Mucosa of gallbladder (tissue), 1 donor: Measurements from ENCODE around the gene MAP4K3. TPM values are rescaled to one million over a fixed set of nuclear protein-coding genes. Genes with fewer than 3 reads are reported as not detected.
"Not testable (repeated sequence)": the region's sequence is repeated elsewhere in the genome, so short reads cannot be mapped to it uniquely, and the experiment has no call there.

ENCODE experiments used
- DNase-seq: peaks from one replicate; pipeline ENCODE4 v3.0.0-alpha.2; 2020; ENCODE audit warnings: low spot score
- total RNA-seq: library from RNA; stranded (reverse); gene quantifications from one replicate; pipeline ENCODE4 v1.2.1, GENCODE V29; 2021
- donor health status: DM: no; HTN: no; CAD: no.

The MAP4K3 gene
- total RNA-seq, 1 donor from 2014 or later = 69.2 TPM

GRCh38 chr2:39304729-39305128 lies 132.4 kb downstream of the MAP4K3 start:
- DNase-seq = no peak

GRCh38 chr2:39304200-39304599 lies 132.9 kb downstream of the MAP4K3 start:
- no peak for DNase-seq

- DNase-seq = no peak
Measured at GRCh38 chr2:39301352-39301751, 135.7 kb downstream of the MAP4K3 start.

DNA sequence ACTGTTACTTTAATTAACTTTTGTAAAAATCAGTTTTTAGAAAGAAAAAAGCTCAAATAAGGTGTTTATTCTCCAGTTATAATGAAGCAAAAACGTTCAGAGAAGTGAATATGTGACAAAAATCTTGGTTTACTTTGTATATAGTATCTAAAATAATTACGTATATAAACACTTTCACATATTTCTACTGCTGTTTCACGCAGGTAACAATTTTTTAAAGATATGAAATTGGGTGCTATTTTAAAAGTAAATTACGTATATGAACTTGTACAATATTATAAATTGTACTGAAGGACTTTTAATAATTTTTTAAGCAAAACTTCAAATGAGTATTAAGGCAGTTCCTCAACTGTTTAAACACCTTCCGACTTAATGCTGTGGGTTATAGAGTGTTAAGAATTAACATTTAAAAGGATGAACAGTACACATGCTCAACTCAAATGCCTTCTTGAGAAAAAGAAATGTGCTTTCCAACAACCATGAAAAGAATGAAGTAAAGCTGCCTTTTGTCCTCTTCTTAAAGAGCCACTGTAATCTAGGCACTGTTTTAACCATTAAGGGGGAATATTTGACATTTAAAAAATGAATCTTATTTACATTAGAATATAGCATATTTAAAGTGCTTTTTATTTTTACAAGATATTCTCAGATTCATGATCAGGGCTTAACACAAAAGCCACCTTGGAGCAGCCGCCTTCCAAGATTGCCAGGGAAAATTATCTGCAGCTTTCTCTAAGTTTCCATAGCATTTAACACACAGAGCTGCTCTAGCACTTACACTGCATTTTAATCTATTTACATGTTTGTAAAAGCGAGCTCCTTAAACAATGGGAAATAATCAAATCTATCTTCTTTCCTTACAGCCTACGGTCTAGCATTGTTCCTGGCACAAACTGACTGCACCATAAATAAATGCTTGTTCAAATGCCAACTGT lies 136.8 kb downstream of the MAP4K3 start:
- DNase-seq = no peak

DNA sequence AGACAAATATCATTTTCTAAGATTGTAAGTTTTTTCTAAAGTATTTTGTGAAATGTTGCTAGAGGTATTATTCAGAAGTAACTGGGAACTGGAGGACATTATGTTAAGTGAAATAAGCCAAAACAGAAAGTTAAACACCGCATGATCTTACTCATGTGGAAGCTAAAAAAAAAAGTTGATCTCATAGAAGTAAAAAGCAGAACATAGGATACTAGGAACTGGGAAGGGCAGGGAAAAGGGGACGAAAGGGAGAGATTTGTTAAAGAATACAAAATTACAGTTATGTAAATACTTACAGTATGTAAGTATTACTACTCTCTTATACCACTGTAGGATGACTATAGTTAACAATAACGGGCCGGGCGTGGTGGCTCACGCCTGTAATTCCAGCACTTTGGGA lies 146.7 kb downstream of the MAP4K3 start:
- DNase-seq = no peak

GRCh38 chr2:39289609-39290008 lies 147.5 kb downstream of the MAP4K3 start:
- DNase-seq = no peak

DNA sequence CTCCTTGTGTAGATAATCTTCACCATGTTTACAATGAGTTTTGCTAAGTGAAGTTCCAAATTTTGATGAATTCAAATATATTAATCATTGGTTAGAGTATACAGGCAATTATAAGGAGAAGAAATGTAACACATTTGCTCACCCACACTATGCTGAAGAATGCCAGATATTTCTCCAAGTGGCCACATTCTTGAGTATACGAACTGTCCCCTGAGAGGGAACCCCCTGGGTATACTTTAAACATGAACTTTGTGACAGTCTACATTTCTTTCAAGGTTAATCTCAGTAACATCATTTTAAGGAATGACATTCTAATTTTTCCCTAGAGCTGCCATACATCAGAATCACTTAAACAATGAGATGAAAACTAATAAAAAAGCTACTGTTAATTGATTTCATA lies 153.5 kb downstream of the MAP4K3 start:
- DNase-seq = no peak

DNA sequence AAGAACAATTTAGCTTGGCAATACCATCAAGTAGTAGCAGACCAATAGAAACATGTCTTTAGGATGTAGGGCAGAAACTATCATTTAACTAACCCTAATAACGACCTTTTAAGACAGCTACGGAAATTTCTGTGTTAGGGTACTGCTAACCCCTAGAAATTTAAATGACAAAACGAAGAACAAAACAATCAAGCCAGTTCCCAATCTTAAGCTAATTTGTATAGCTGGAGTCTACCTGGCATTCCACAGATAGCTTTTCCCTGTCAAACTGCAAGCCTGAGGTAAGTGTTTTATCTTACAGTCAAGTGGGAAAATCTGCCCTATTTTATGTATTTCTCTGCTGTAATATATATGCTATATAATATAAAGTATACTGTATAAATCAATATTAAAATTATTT lies 155.7 kb downstream of the MAP4K3 start:
- no peak for DNase-seq

DNA sequence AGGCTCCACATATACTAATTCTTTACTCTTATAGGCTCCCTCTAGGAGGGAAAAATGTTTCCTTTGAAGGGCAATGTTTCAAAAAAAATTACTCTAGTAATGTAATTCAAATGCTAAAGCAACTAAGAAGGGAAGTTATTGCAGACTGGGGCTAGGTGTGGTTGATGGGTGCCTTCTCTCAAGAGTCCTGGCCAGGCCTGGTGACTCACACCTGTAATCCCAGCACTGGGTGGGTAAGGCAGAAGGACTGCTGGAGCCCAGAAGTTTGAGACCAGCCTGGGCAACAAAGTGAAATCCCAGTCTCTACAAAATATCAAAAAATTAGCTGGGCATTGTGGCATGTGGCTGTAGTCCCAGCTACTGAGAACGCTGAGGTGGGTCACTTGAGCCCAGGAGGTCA lies 162.1 kb downstream of the MAP4K3 start:
- DNase-seq = no peak

- DNase-seq = no peak
Measured at GRCh38 chr2:39269941-39270340, 167.1 kb downstream of the MAP4K3 start.

DNA sequence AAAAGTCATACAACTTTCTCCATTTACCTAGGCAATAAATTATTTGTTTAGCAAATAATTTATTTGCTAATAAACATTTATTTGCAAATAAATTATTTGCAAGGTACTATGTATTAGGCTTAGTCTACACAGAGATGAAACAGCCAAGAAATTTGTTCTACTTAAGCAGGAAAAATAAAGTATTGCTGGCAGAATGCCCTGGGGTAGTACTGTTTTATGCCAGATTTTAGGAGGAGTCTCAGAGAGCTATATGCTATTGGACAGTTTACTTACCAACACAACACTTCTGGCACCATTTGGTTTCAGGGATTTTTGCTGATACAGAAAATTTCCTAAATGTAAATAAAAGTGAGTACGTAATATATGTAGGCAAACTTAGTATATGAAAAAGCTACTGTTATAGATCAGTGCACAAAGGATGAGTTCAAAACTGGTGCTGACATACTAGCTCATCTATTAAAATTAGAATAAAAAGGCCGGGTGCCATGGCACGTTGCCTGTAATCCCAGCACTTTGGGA lies 170.1 kb downstream of the MAP4K3 start:
- DNase-seq = no peak

GRCh38 chr2:39266139-39266805 lies 170.8 kb downstream of the MAP4K3 start:
- DNase-seq = no peak

GRCh38 chr2:39265315-39265714 lies 171.8 kb downstream of the MAP4K3 start:
- no peak for DNase-seq

- DNase-seq = no peak
Measured at GRCh38 chr2:39264733-39265132, 172.4 kb downstream of the MAP4K3 start.

DNA sequence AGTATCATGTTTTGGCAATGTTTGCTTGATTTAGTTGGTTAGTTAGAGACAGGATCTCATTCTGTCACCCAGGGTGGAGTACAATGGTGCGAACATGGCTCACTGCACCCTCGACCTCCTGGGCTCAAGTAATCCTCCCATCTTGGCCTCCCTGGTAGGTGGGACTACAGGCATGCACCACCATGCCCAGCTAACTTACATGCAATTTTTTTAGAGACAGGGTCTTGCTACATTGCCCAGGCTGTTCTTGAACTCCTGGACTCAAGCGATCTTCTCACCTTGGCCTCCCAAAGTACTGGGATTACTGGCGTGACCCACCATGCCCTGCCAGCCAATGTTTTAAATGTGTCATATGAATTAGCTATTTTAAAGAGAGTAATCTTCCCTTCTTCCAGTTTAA lies 177.0 kb downstream of the MAP4K3 start:
- no peak for DNase-seq

GRCh38 chr2:39256040-39256439 lies 181.0 kb downstream of the MAP4K3 start:
- no peak for DNase-seq

GRCh38 chr2:39252888-39253518 lies 184.1 kb downstream of the MAP4K3 start:
- no peak for DNase-seq

GRCh38 chr2:39247512-39248043 lies 189.5 kb downstream of the MAP4K3 start:
- DNase-seq = no peak

GRCh38 chr2:39246382-39246980 lies 190.6 kb downstream of the MAP4K3 start:
- no peak for DNase-seq

DNA sequence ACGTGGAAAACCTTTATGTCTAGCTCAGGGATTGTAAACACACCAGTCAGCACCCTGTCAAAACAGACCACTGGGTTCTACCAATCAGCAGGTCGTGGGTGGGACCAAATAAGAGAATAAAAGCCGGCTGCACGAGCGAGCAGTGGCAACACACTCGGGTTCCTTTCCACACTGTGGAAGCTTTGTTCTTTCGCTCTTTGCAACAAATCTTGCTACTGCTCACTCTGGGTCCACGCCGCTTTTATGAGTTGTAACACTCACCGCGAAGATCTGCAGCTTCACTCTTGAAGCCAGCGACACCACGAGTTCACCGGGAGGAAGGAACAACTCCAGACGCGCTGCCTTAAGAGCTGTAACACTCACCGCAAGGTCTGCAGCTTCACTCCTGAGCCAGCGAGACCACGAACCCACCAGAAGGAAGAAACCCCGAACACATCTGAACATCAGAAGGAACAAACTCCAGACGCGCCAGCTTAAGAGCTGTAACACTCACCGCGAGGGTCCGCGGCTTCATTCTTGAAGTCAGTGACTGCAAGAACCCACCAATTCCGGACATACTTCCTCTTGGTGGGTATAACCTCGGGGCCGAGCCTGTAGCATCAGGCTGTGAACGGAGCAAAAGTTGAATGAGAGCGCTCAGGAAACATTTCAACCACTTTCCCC lies 192.0 kb downstream of the MAP4K3 start:
- peak; percentile 30 for DNase-seq

- DNase-seq = not testable (repeated sequence)
Measured at GRCh38 chr2:39244241-39244862, 192.7 kb downstream of the MAP4K3 start.
